RWPE2 (cell line): ENCODE data around the gene MTMR8.

ENCODE experiments used
- ATAC-seq: fragments of 200-7000 bp; cut with Tn5 transposase; 3 replicates; pipeline ENCODE4 v1.9.1; 2021; ENCODE audit warnings: low read depth
- DNase-seq: peaks from one replicate; pipeline ENCODE4 v3.0.0-alpha.2; 2020; ENCODE audit warnings: low spot score
- H3K27ac ChIP-seq: fragments of 450-650 bp; 2 replicates; pipeline ENCODE4 v1.5.1; 2017; ENCODE audit warnings: mild to moderate bottlenecking; ENCODE audit not compliant: poor library complexity, severe bottlenecking
- H3K27me3 ChIP-seq: fragments of 250-450 bp; sonication (Bioruptor Pico); 2 replicates; pipeline ENCODE4 v1.5.1; 2021; ENCODE audit warnings: mild to moderate bottlenecking, moderate library complexity; ENCODE audit not compliant: insufficient read depth, poor library complexity, severe bottlenecking
- H3K36me3 ChIP-seq: fragments of 250-450 bp; sonication (Bioruptor Pico); 2 replicates; pipeline ENCODE4 v1.5.1; 2020; ENCODE audit warnings: low read depth, mild to moderate bottlenecking, moderate library complexity
- H3K4me1 ChIP-seq: fragments of 250-450 bp; sonication (Bioruptor Pico); 2 replicates; pipeline ENCODE4 v1.5.1; 2021; ENCODE audit warnings: mild to moderate bottlenecking, moderate library complexity; ENCODE audit not compliant: insufficient read depth, poor library complexity, severe bottlenecking
- H3K4me3 ChIP-seq: fragments of 250-450 bp; sonication (Bioruptor Pico); 2 replicates; pipeline ENCODE4 v1.5.1; 2021; ENCODE audit warnings: mild to moderate bottlenecking, moderate library complexity; ENCODE audit not compliant: severe bottlenecking
- H3K9me3 ChIP-seq: fragments of 250-450 bp; sonication (Bioruptor Pico); 2 replicates; pipeline ENCODE4 v1.5.1; 2021; ENCODE audit warnings: mild to moderate bottlenecking, moderate library complexity; ENCODE audit not compliant: severe bottlenecking
- CTCF ChIP-seq: fragments of 450-650 bp; IDR thresholded peaks from one replicate; pipeline ENCODE4 v1.5.1; 2017; ENCODE audit warnings: mild to moderate bottlenecking, moderate library complexity; ENCODE audit not compliant: poor library complexity, severe bottlenecking

The MTMR8 gene

DNA sequence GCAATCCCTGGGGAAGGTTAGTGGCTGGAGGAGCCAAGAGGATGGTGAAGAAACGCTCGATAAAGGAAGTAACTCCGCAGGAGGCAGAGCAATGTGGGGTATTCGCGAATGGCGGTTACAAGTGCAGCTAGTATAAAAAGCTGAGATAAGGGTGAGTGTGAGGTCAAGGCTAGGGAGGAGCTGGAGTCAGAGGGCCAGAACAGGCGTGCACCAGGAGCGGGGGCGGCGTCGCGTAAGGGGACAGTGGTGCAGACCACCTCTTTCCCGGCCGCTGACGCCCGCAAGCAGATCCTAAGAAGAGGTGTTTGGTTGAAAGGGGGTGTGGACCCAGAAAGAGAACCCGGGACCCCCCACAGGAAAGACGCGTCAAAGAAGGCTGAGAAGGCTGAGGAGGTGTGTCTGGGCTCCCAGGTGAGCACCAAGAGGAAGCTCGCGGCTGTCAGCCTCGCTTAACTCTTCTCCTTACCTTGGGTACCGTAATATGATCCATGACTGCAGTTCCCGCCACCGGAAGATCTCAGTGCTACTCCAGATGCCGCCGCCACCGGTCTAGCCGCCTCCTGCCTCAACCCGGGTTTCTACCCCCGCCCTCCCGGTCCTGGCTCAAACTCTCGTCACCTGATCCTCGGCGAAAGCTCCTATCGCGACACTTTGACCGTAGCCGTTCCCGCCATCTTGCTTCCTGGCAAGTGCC lies at the start of gene MTMR8:
Gene MTMR8, minus strand, starts transcription at position 579 of the 694 bp plus-strand sequence. Its CDS starts 89 bp downstream, at position 490.
- Histone ChIP-seq H3K4me1 (no peaks in the 10 kb centered on the region), H3K9me3 (no peaks in the 10 kb centered on the region), H3K27me3 (no peaks in the 10 kb centered on the region), H3K36me3 (no peaks in the 10 kb centered on the region), H3K27ac (no peak within 1 kb of the TSS), H3K4me3 (peak within 1 kb of the TSS; percentile 35)
- TF ChIP-seq CTCF = no peak
- peak; percentile 62 for DNase-seq
- peak; percentile 88 for ATAC-seq

GRCh38 chrX:64439551-64439950 lies 44.3 kb upstream of the MTMR8 start:
- Histone ChIP-seq H3K4me1 (no peaks in the 10 kb centered on the region), H3K27ac (no peak overlapping the region), H3K4me3 (no peak overlapping the region), H3K36me3 (no peaks in the 10 kb centered on the region), H3K27me3 (no peaks in the 10 kb centered on the region), H3K9me3 (no peaks in the 10 kb centered on the region)
- DNase-seq = no peak
- no peak for ATAC-seq
- TF ChIP-seq CTCF = no peak

GRCh38 chrX:64437665-64438064 lies 42.4 kb upstream of the MTMR8 start:
- H3K4me3 ChIP-seq = no peak overlapping the region
- H3K9me3 ChIP-seq = no peaks in the 10 kb centered on the region
- DNase-seq = no peak
- H3K4me1 ChIP-seq = no peaks in the 10 kb centered on the region
- ATAC-seq = no peak
- TF ChIP-seq CTCF = no peak
- H3K36me3 ChIP-seq = no peaks in the 10 kb centered on the region
- no peaks in the 10 kb centered on the region for H3K27me3 ChIP-seq
- no peak overlapping the region for H3K27ac ChIP-seq

GRCh38 chrX:64437218-64437617 lies 42.0 kb upstream of the MTMR8 start:
- no peaks in the 10 kb centered on the region for H3K9me3 ChIP-seq
- DNase-seq = no peak
- H3K27me3 ChIP-seq = no peaks in the 10 kb centered on the region

More at GRCh38 chrX:64437218-64437617, 42.0 kb upstream of the MTMR8 start:
- ATAC-seq = no peak
- Histone ChIP-seq H3K4me1 (no peaks in the 10 kb centered on the region), H3K4me3 (no peak overlapping the region), H3K36me3 (no peaks in the 10 kb centered on the region), H3K27ac (no peak overlapping the region)
- no peak for TF ChIP-seq CTCF
